Ovary (tissue), 3 donors: ENCODE data around the gene MIER2.

Experiments used
- POLR2A ChIP-seq: fragments of 450-650 bp; IDR thresholded peaks from one replicate; pipeline ENCODE4 v1.6.1; 2017; ENCODE audit warnings: antibody characterized with exemption, mild to moderate bottlenecking, moderate library complexity
- TF ChIP-seq, protein P1 (sequence below), 3 donors: fragments of 450-650 bp in 2 of 3; fragments of 200-600 bp in 1 of 3; IDR thresholded peaks; one replicate each; pipeline versions ENCODE4 v1.5.1 to v1.8.0; 2016 to 2022; ENCODE audit warnings: antibody characterized with exemption in 3 of 3, mild to moderate bottlenecking in 1 of 3
- donor health status: DM: no; HTN: no; CAD: no.

DNA sequence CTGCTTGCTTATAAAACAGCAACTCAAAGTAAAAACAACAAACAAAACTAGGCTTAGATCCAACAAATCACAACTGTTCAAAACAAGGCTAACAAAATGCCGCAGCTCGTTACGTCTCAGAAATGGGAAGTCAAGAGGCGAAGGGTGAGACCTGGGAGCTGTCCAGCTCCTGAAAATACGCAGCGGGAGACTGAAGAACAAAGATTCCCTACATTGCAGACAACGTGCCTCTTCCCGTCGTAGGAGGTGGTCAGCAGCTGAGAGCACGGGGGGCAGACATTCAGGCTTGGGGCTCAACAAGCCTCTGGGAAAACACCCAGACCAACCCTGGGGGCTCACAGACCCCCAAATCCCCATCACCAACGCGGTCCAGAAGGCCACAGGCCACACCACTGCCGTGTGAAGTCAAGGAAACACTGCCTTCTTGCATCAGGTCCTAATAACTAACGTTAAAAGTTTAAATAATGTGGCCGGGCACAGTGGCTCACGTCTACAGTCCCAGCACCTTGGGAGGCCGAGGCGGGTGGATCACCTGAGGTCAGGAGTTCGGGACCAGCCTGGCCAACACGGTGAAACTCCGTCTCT, 66.9 kb downstream of the MIER2 start:
- TF ChIP-seq, protein P1, sequence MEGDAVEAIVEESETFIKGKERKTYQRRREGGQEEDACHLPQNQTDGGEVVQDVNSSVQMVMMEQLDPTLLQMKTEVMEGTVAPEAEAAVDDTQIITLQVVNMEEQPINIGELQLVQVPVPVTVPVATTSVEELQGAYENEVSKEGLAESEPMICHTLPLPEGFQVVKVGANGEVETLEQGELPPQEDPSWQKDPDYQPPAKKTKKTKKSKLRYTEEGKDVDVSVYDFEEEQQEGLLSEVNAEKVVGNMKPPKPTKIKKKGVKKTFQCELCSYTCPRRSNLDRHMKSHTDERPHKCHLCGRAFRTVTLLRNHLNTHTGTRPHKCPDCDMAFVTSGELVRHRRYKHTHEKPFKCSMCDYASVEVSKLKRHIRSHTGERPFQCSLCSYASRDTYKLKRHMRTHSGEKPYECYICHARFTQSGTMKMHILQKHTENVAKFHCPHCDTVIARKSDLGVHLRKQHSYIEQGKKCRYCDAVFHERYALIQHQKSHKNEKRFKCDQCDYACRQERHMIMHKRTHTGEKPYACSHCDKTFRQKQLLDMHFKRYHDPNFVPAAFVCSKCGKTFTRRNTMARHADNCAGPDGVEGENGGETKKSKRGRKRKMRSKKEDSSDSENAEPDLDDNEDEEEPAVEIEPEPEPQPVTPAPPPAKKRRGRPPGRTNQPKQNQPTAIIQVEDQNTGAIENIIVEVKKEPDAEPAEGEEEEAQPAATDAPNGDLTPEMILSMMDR (IDR thresholded peaks at IDR 0.05), result no peak
- TF ChIP-seq POLR2A, result no peak
